HL-60 (cell line): ENCODE measurements around the gene POLR2B.

Experiments used
- GABPA ChIP-seq: IDR thresholded peaks from 2 replicates; pipeline ENCODE4 v1.6.1; 2012; ENCODE audit warnings: low read depth
- POLR2AphosphoS5 ChIP-seq: IDR thresholded peaks from 2 replicates; pipeline ENCODE4 v1.6.1; 2012; ENCODE audit warnings: low read depth

DNA sequence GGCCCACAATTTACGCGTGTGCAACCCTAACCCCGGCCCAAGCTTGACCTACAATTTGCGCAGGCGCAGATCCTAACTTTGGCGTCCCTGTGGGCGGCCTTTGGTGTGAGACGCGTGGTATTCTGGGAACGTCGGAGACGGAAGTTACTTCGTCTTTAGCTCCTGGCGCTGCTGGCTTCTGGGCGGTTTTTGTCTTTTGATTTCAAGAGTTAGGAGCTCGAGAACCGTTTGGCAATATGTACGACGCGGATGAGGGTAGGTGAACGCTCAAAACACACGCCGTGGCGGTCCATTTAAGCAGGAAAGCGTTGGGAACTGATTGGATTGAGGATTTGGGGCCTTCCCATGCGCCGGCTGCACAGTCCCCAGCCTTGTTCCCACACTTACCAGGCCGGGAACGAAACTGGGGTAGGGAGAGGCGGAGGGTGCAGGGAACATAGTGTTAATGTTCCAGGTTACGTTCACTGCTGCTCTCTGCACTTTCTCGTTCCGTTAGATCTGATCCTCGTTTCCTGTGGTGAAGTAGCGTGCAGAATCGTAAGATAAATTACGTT lies at the start of gene POLR2B:
- TF ChIP-seq POLR2AphosphoS5 (peak; percentile 84), GABPA (0 out of 2 replicates have a peak, but pooled peaks have one; percentile 34)
